ENCODE data around the gene CALD1.
A peak's percentile ranks its signal among the peaks of the same experiment; 100 is the strongest.

CALD1 gene

GRCh38 chr7:134985894-134986362 is 206.5 kb downstream of the CALD1 start:
- peaks cover 19% of the 10 kb centered on the region for H3K36me3 ChIP-seq (ENCODE audit: control insufficient read depth, insufficient read depth, low read length)
- peak overlapping the region; percentile 84 for H3K4me3 ChIP-seq (ENCODE audit: low read depth, low read length)
- H3K9ac ChIP-seq (ENCODE audit: low read depth, low read length), result no peak overlapping the region
- H3K9me3 ChIP-seq (ENCODE audit: control insufficient read depth, insufficient read depth, low read length), result no peaks in the 10 kb centered on the region
- peaks cover 3% of the 10 kb centered on the region; the same call in 1 of the 2 replicates for H3K4me1 ChIP-seq (ENCODE audit: control insufficient read depth, insufficient read depth, low read length)
- H3K27ac ChIP-seq (ENCODE audit: low read depth, low read length), result peak overlapping the region; percentile 80
- no peaks in the 10 kb centered on the region for H3K27me3 ChIP-seq (ENCODE audit: control insufficient read depth, insufficient read depth, low read length)

- Histone ChIP-seq H3K27ac (ENCODE audit: low read depth, low read length) (peak within 1 kb of the TSS; percentile 80), H3K4me3 (ENCODE audit: low read depth, low read length) (peak within 1 kb of the TSS; percentile 84), H3K9me3 (ENCODE audit: control insufficient read depth, insufficient read depth, low read length) (no peaks in the 10 kb centered on the region), H3K9ac (ENCODE audit: low read depth, low read length) (peak within 1 kb of the TSS; percentile 89), H3K4me1 (ENCODE audit: control insufficient read depth, insufficient read depth, low read length) (peaks cover 6% of the 10 kb centered on the region; the same call in 1 of the 2 replicates), H3K36me3 (ENCODE audit: control insufficient read depth, insufficient read depth, low read length) (peaks cover 19% of the 10 kb centered on the region), H3K27me3 (ENCODE audit: control insufficient read depth, insufficient read depth, low read length) (no peaks in the 10 kb centered on the region)
These were observed 207.2 kb downstream of the CALD1 start, which contains the start of gene AGBL3 for GRCh38 chr7:134986363-134987251. TSS of gene AGBL3 (plus strand) at chr7:134986508. CDS start at chr7:134987934, 1,426 bp downstream.

- Histone ChIP-seq H3K9me3 (ENCODE audit: control insufficient read depth, insufficient read depth, low read length) (no peaks in the 10 kb centered on the region), H3K36me3 (ENCODE audit: control insufficient read depth, insufficient read depth, low read length) (peaks cover 19% of the 10 kb centered on the region), H3K4me1 (ENCODE audit: control insufficient read depth, insufficient read depth, low read length) (peaks cover 6% of the 10 kb centered on the region; the same call in 1 of the 2 replicates), H3K9ac (ENCODE audit: low read depth, low read length) (no peak overlapping the region), H3K4me3 (ENCODE audit: low read depth, low read length) (no peak overlapping the region; the same call in 1 of the 2 replicates), H3K27ac (ENCODE audit: low read depth, low read length) (no peak overlapping the region), H3K27me3 (ENCODE audit: control insufficient read depth, insufficient read depth, low read length) (no peaks in the 10 kb centered on the region)
These were observed 208.7 kb downstream of the CALD1 start for GRCh38 chr7:134988161-134988560.

GRCh38 chr7:134991469-134992339 is 212.3 kb downstream of the CALD1 start:
- Histone ChIP-seq H3K9me3 (ENCODE audit: control insufficient read depth, insufficient read depth, low read length) (no peaks in the 10 kb centered on the region), H3K4me3 (ENCODE audit: low read depth, low read length) (no peak overlapping the region), H3K27me3 (ENCODE audit: control insufficient read depth, insufficient read depth, low read length) (no peaks in the 10 kb centered on the region), H3K4me1 (ENCODE audit: control insufficient read depth, insufficient read depth, low read length) (peaks cover 3% of the 10 kb centered on the region; the same call in 1 of the 2 replicates), H3K27ac (ENCODE audit: low read depth, low read length) (peak overlapping the region; percentile 44), H3K9ac (ENCODE audit: low read depth, low read length) (no peak overlapping the region), H3K36me3 (ENCODE audit: control insufficient read depth, insufficient read depth, low read length) (peaks cover 50% of the 10 kb centered on the region)

- H3K27me3 ChIP-seq (ENCODE audit: control insufficient read depth, insufficient read depth, low read length), result no peaks in the 10 kb centered on the region
- no peaks in the 10 kb centered on the region for H3K9me3 ChIP-seq (ENCODE audit: control insufficient read depth, insufficient read depth, low read length)
- peaks cover 50% of the 10 kb centered on the region for H3K36me3 ChIP-seq (ENCODE audit: control insufficient read depth, insufficient read depth, low read length)
- no peak overlapping the region for H3K4me3 ChIP-seq (ENCODE audit: low read depth, low read length)
- H3K27ac ChIP-seq (ENCODE audit: low read depth, low read length), result peak overlapping the region; percentile 44
- peaks cover 3% of the 10 kb centered on the region; the same call in 1 of the 2 replicates for H3K4me1 ChIP-seq (ENCODE audit: control insufficient read depth, insufficient read depth, low read length)
- H3K9ac ChIP-seq (ENCODE audit: low read depth, low read length), result no peak overlapping the region
These were observed 213.3 kb downstream of the CALD1 start for GRCh38 chr7:134992626-134993179.

GRCh38 chr7:134993877-134994456 is 214.5 kb downstream of the CALD1 start:
- Histone ChIP-seq H3K27me3 (ENCODE audit: control insufficient read depth, insufficient read depth, low read length) (no peaks in the 10 kb centered on the region), H3K27ac (ENCODE audit: low read depth, low read length) (no peak overlapping the region), H3K4me3 (ENCODE audit: low read depth, low read length) (no peak overlapping the region), H3K9me3 (ENCODE audit: control insufficient read depth, insufficient read depth, low read length) (no peaks in the 10 kb centered on the region), H3K4me1 (ENCODE audit: control insufficient read depth, insufficient read depth, low read length) (0 out of 2 replicates have a peak, but pooled peaks cover 3% of the 10 kb centered on the region), H3K9ac (ENCODE audit: low read depth, low read length) (no peak overlapping the region), H3K36me3 (ENCODE audit: control insufficient read depth, insufficient read depth, low read length) (peaks cover 48% of the 10 kb centered on the region)

GRCh38 chr7:134995239-134996096 is 216.0 kb downstream of the CALD1 start:
- 0 out of 2 replicates have a peak, but pooled peaks cover 3% of the 10 kb centered on the region for H3K4me1 ChIP-seq (ENCODE audit: control insufficient read depth, insufficient read depth, low read length)
- no peak overlapping the region for H3K9ac ChIP-seq (ENCODE audit: low read depth, low read length)
- H3K27me3 ChIP-seq (ENCODE audit: control insufficient read depth, insufficient read depth, low read length), result no peaks in the 10 kb centered on the region
- no peak overlapping the region for H3K27ac ChIP-seq (ENCODE audit: low read depth, low read length)
- no peak overlapping the region for H3K4me3 ChIP-seq (ENCODE audit: low read depth, low read length)
- H3K36me3 ChIP-seq (ENCODE audit: control insufficient read depth, insufficient read depth, low read length), result peaks cover 33% of the 10 kb centered on the region
- H3K9me3 ChIP-seq (ENCODE audit: control insufficient read depth, insufficient read depth, low read length), result no peaks in the 10 kb centered on the region

GRCh38 chr7:134996097-134996550 is 216.7 kb downstream of the CALD1 start:
- H3K36me3 ChIP-seq (ENCODE audit: control insufficient read depth, insufficient read depth, low read length), result peaks cover 31% of the 10 kb centered on the region
- H3K9ac ChIP-seq (ENCODE audit: low read depth, low read length), result no peak overlapping the region
- 0 out of 2 replicates have a peak, but pooled peaks cover 3% of the 10 kb centered on the region for H3K4me1 ChIP-seq (ENCODE audit: control insufficient read depth, insufficient read depth, low read length)
- no peaks in the 10 kb centered on the region for H3K9me3 ChIP-seq (ENCODE audit: control insufficient read depth, insufficient read depth, low read length)
- no peaks in the 10 kb centered on the region for H3K27me3 ChIP-seq (ENCODE audit: control insufficient read depth, insufficient read depth, low read length)
- no peak overlapping the region for H3K27ac ChIP-seq (ENCODE audit: low read depth, low read length)
- no peak overlapping the region for H3K4me3 ChIP-seq (ENCODE audit: low read depth, low read length)

GRCh38 chr7:134997214-134997885 is 217.9 kb downstream of the CALD1 start:
- H3K36me3 ChIP-seq (ENCODE audit: control insufficient read depth, insufficient read depth, low read length), result peaks cover 31% of the 10 kb centered on the region
- H3K27ac ChIP-seq (ENCODE audit: low read depth, low read length), result no peak overlapping the region

More at GRCh38 chr7:134997214-134997885, 217.9 kb downstream of the CALD1 start:
- no peak overlapping the region for H3K9ac ChIP-seq (ENCODE audit: low read depth, low read length)
- no peaks in the 10 kb centered on the region for H3K4me1 ChIP-seq (ENCODE audit: control insufficient read depth, insufficient read depth, low read length)
- no peaks in the 10 kb centered on the region for H3K9me3 ChIP-seq (ENCODE audit: control insufficient read depth, insufficient read depth, low read length)
- H3K27me3 ChIP-seq (ENCODE audit: control insufficient read depth, insufficient read depth, low read length), result no peaks in the 10 kb centered on the region
- no peak overlapping the region for H3K4me3 ChIP-seq (ENCODE audit: low read depth, low read length)
